GM18498 (cell line): Measurements from ENCODE around the gene TRPV2.

ENCODE experiments used
- ATAC-seq: cut with Tn5 transposase; IDR thresholded peaks from one replicate; pipeline ENCODE4 v1.9.1; 2021; ENCODE audit warnings: mild to moderate bottlenecking, moderate library complexity; ENCODE audit not compliant: unreplicated experiment

TRPV2 gene

GRCh38 chr17:16453493-16453851, 38.1 kb downstream of the TRPV2 start:
- no peak for ATAC-seq

- no peak for ATAC-seq
Observed at GRCh38 chr17:16455997-16456741, 40.8 kb downstream of the TRPV2 start.

GRCh38 chr17:16456742-16457316, 41.5 kb downstream of the TRPV2 start:
- no peak for ATAC-seq

- no peak for ATAC-seq
Observed at GRCh38 chr17:16459271-16459670, 43.9 kb downstream of the TRPV2 start.

GRCh38 chr17:16459855-16460550, 44.6 kb downstream of the TRPV2 start:
- no peak for ATAC-seq

GRCh38 chr17:16460796-16461605, 45.6 kb downstream of the TRPV2 start:
- ATAC-seq, result no peak

- no peak for ATAC-seq
Observed at GRCh38 chr17:16461606-16461866, 46.2 kb downstream of the TRPV2 start.

GRCh38 chr17:16462070-16462864, 46.9 kb downstream of the TRPV2 start:
- ATAC-seq, result no peak

GRCh38 chr17:16463358-16464302, 48.3 kb downstream of the TRPV2 start:
- ATAC-seq, result no peak

GRCh38 chr17:16464303-16465051, 49.1 kb downstream of the TRPV2 start:
- ATAC-seq, result no peak

GRCh38 chr17:16465052-16465312, 49.6 kb downstream of the TRPV2 start:
- no peak for ATAC-seq

GRCh38 chr17:16465861-16466338, 50.5 kb downstream of the TRPV2 start:
- no peak for ATAC-seq

GRCh38 chr17:16466407-16466806, 51.0 kb downstream of the TRPV2 start:
- no peak for ATAC-seq

- ATAC-seq, result no peak
Observed at GRCh38 chr17:16467044-16467443, 51.7 kb downstream of the TRPV2 start.

GRCh38 chr17:16467886-16468285, 52.5 kb downstream of the TRPV2 start:
- no peak for ATAC-seq

GRCh38 chr17:16468428-16468992, 53.1 kb downstream of the TRPV2 start:
- no peak for ATAC-seq

- no peak for ATAC-seq
Observed at GRCh38 chr17:16470265-16470664, 54.9 kb downstream of the TRPV2 start.

- ATAC-seq, result no peak
Observed at GRCh38 chr17:16471295-16471694, 55.9 kb downstream of the TRPV2 start.

GRCh38 chr17:16472539-16472938, 57.2 kb downstream of the TRPV2 start:
- ATAC-seq, result no peak
